GM19035 (cell line): Measurements from ENCODE around the gene SLC44A1.
A peak's percentile ranks its signal among the peaks of the same experiment; 100 is the strongest.
"Not testable (repeated sequence)": the region's sequence is repeated elsewhere in the genome, so short reads cannot be mapped to it uniquely, and the experiment has no call there.

Experiments
- ATAC-seq: cut with Tn5 transposase; IDR thresholded peaks from one replicate; pipeline ENCODE4 v1.9.1; 2021; ENCODE audit not compliant: unreplicated experiment

Gene SLC44A1

GRCh38 chr9:105242062-105242461 lies 2.4 kb upstream of the SLC44A1 start:
- no peak for ATAC-seq

- no peak for ATAC-seq
Observed at GRCh38 chr9:105242557-105242956, 1.9 kb upstream of the SLC44A1 start.

- ATAC-seq = no peak
Observed at GRCh38 chr9:105243015-105243686, 1.3 kb upstream of the SLC44A1 start.

GRCh38 chr9:105244734-105245028 lies 230 bp downstream of the SLC44A1 start:
- ATAC-seq = peak; percentile 60

GRCh38 chr9:105245029-105245890 lies 809 bp downstream of the SLC44A1 start:
- peak; percentile 10 for ATAC-seq

GRCh38 chr9:105245891-105246161 lies 1.4 kb downstream of the SLC44A1 start:
- no peak for ATAC-seq

GRCh38 chr9:105246656-105247173 lies 2.3 kb downstream of the SLC44A1 start:
- ATAC-seq = no peak

GRCh38 chr9:105248691-105249090 lies 4.2 kb downstream of the SLC44A1 start:
- ATAC-seq = no peak

GRCh38 chr9:105251133-105251532 lies 6.7 kb downstream of the SLC44A1 start:
- no peak for ATAC-seq

- no peak for ATAC-seq
Observed at GRCh38 chr9:105251733-105252404, 7.4 kb downstream of the SLC44A1 start.

- ATAC-seq = no peak
Observed at GRCh38 chr9:105252405-105252756, 7.9 kb downstream of the SLC44A1 start.

- ATAC-seq = no peak
Observed at GRCh38 chr9:105254226-105254625, 9.8 kb downstream of the SLC44A1 start.

- no peak for ATAC-seq
Observed at GRCh38 chr9:105255421-105255820, 11.0 kb downstream of the SLC44A1 start.

- not testable (repeated sequence) for ATAC-seq
Observed at GRCh38 chr9:105256569-105256968, 12.1 kb downstream of the SLC44A1 start.

GRCh38 chr9:105257809-105258208 lies 13.4 kb downstream of the SLC44A1 start:
- no peak for ATAC-seq

GRCh38 chr9:105258225-105258737 lies 13.8 kb downstream of the SLC44A1 start:
- no peak for ATAC-seq

GRCh38 chr9:105259274-105259673 lies 14.8 kb downstream of the SLC44A1 start:
- no peak for ATAC-seq

- no peak for ATAC-seq
Observed at GRCh38 chr9:105259731-105260612, 15.5 kb downstream of the SLC44A1 start.

GRCh38 chr9:105262497-105262896 lies 18.0 kb downstream of the SLC44A1 start:
- no peak for ATAC-seq

- no peak for ATAC-seq
Observed at GRCh38 chr9:105264380-105264779, 19.9 kb downstream of the SLC44A1 start.

GRCh38 chr9:105268254-105268653 lies 23.8 kb downstream of the SLC44A1 start:
- not testable (repeated sequence) for ATAC-seq
